Body of pancreas (tissue), 4 donors: ENCODE measurements around the gene MET. TPM values are rescaled to one million over a fixed set of nuclear protein-coding genes. Genes with fewer than 3 reads are reported as not detected.

Source experiments
- ATAC-seq: fragments of 150-250 bp; one replicate; pipeline ENCODE4 v1.9.1; 2016
- DNase-seq, 4 donors: peaks; one replicate each; pipeline ENCODE4 v3.0.0-alpha.2; 2019
- H3K27ac ChIP-seq, 4 donors: fragments of 200-600 bp; sonication (generic); 1 replicate in 3 of 4; 2 replicates in 1 of 4; pipeline versions ENCODE4 v1.5.1 to v1.6.1; 2016 to 2019; ENCODE audit warnings: mild to moderate bottlenecking in 1 of 4, mixed read lengths in 1 of 4, moderate library complexity in 1 of 4
- H3K27me3 ChIP-seq, 2 donors: fragments of 200-600 bp; sonication (generic); one replicate each; pipeline ENCODE4 v1.6.0; 2016; ENCODE audit warnings: mild to moderate bottlenecking in 1 of 2
- H3K36me3 ChIP-seq, 2 donors: fragments of 200-600 bp; sonication (generic); replicated peaks in 1 of 2; 2 replicates each; pipeline ENCODE4 v1.5.1; 2016; ENCODE audit warnings: low read depth in 2 of 2; ENCODE audit not compliant: insufficient read depth in 1 of 2
- H3K4me1 ChIP-seq: fragments of 200-600 bp; sonication (generic); one replicate; pipeline ENCODE4 v1.6.0; 2016
- H3K4me3 ChIP-seq, 2 donors: fragments of 200-600 bp; sonication (generic); 1 replicate in 1 of 2; 2 replicates in 1 of 2; pipeline ENCODE4 v1.5.1; 2016 to 2019
- H3K9me3 ChIP-seq, 3 donors: fragments of 200-600 bp; sonication (generic); 1 replicate in 2 of 3; 2 replicates in 1 of 3; pipeline ENCODE4 v1.5.1; 2016
- CTCF ChIP-seq, 7 experiments: fragments of 450-650 bp in 4 of 7; fragments of 200-600 bp in 3 of 7; sonication (generic) in 3 of 7; IDR thresholded peaks; one replicate each; pipeline ENCODE4 v1.5.1; 2016 to 2019; ENCODE audit warnings: antibody characterized with exemption in 7 of 7
- POLR2A ChIP-seq, 3 donors: fragments of 450-650 bp; IDR thresholded peaks; one replicate each; pipeline ENCODE4 v1.6.1; 2016; ENCODE audit warnings: antibody characterized with exemption in 3 of 3, mild to moderate bottlenecking in 2 of 3
- WGBS, 2 donors: methylation state at CpG; one replicate each; pipeline ENCODE4 v1.1.5; 2017; 5-methylcytosine and 5-hydroxymethylcytosine counted together
- intact Hi-C: fragments of 100-400 bp; cut with DNase I; formaldehyde crosslinking; loops from one replicate; pipeline ENCODE4 v1.15.1; 2023
- total RNA-seq, 2 donors: library from RNA; depleted of rRNA; stranded (reverse); fragments of >200 nt; gene quantifications; one replicate each; pipeline ENCODE4 v1.1.0, GENCODE V29; 2016

The MET gene
- total RNA-seq, 2 donors from 2014 or later = 21.3 to 23.7 TPM

- ATAC-seq = peak; percentile 64
- intact Hi-C loops = no loop called here
- Histone ChIP-seq H3K9me3 (no peaks in the 10 kb centered on the region), H3K4me1 (peaks cover 66% of the 10 kb centered on the region), H3K4me3 (no peak overlapping the region), H3K36me3 (no peaks in the 10 kb centered on the region), H3K27me3 (no peaks in the 10 kb centered on the region), H3K27ac (peak overlapping the region; percentile 46 to 81 (median 56))
- 64 to 65% methylated on average over 3 of the region's 3 CpGs for WGBS, 2 donors
- peak; percentile 18 to 57 (median 34) for DNase-seq
- TF ChIP-seq POLR2A (IDR thresholded peaks at IDR 0.05) (no peak), CTCF (IDR thresholded peaks at IDR 0.05) (no peak)
Observed at GRCh38 chr7:116776610-116777289, 104.8 kb downstream of the MET start.

GRCh38 chr7:116777651-116778281 is 105.8 kb downstream of the MET start:
- Histone ChIP-seq H3K9me3 (no peaks in the 10 kb centered on the region), H3K4me1 (peaks cover 64% of the 10 kb centered on the region), H3K27ac (peak overlapping the region in 1 of 4 donors; percentile 81), H3K36me3 (no peaks in the 10 kb centered on the region), H3K4me3 (no peak overlapping the region), H3K27me3 (no peaks in the 10 kb centered on the region)
- 65 to 75% methylated on average over 3 of the region's 3 CpGs for WGBS, 2 donors
- ATAC-seq = no peak
- no peak for DNase-seq
- no peak for TF ChIP-seq POLR2A (IDR thresholded peaks at IDR 0.05)
- TF ChIP-seq CTCF (IDR thresholded peaks at IDR 0.05) = no peak
- intact Hi-C loops = no loop called here

- ATAC-seq = no peak
Observed at GRCh38 chr7:116779216-116779615, 107.2 kb downstream of the MET start.

GRCh38 chr7:116779931-116780330 is 107.9 kb downstream of the MET start:
- Histone ChIP-seq H3K9me3 (no peaks in the 10 kb centered on the region), H3K27ac (peak overlapping the region; percentile 56 to 77 (median 66)), H3K4me1 (peaks cover 58% of the 10 kb centered on the region), H3K4me3 (no peak overlapping the region), H3K36me3 (no peaks in the 10 kb centered on the region), H3K27me3 (no peaks in the 10 kb centered on the region)
- DNase-seq = no peak
- TF ChIP-seq CTCF (IDR thresholded peaks at IDR 0.05) (no peak), POLR2A (IDR thresholded peaks at IDR 0.05) (no peak)
- ATAC-seq = no peak
- intact Hi-C loops = loop anchor here (10.0 kb wide), 1 partner anchor 105 kb away; the partner anchor contains the start of gene MET
- 37 to 48% methylated on average over 3 of the region's 3 CpGs for WGBS, 2 donors

More at GRCh38 chr7:116779216-116779615, 107.2 kb downstream of the MET start:
- Histone ChIP-seq H3K9me3 (no peaks in the 10 kb centered on the region), H3K27me3 (no peaks in the 10 kb centered on the region), H3K4me3 (no peak overlapping the region), H3K27ac (peak overlapping the region in 2 of 4 donors; percentile 60 to 77), H3K36me3 (no peaks in the 10 kb centered on the region), H3K4me1 (peaks cover 58% of the 10 kb centered on the region)
- DNase-seq = no peak
- 72 to 93% methylated on average over 4 of the region's 4 CpGs for WGBS, 2 donors
- intact Hi-C loops = no loop called here
- no peak for TF ChIP-seq POLR2A (IDR thresholded peaks at IDR 0.05)
- TF ChIP-seq CTCF (IDR thresholded peaks at IDR 0.05) = no peak
